ENCODE data around the gene KCND3. TPM values are rescaled to one million over a fixed set of nuclear protein-coding genes. Genes with fewer than 3 reads are reported as not detected.

KCND3 gene
- total RNA-seq, 1 donor from 2014 or later = 0.31 TPM

- Mint-ChIP-seq H3K9me3 (no peaks in the 10 kb centered on the region), H3K4me1 (no peaks in the 10 kb centered on the region), H3K27me3 (ENCODE audit: low read depth) (peaks cover 84% of the 10 kb centered on the region), H3K4me3 (no peak overlapping the region), H3K27ac (no peak overlapping the region), H3K36me3 (no peaks in the 10 kb centered on the region)
- TF ChIP-seq CTCF (IDR thresholded peaks at IDR 0.05; ENCODE audit: unreplicated experiment) = no peak
- no peak for DNase-seq (ENCODE audit: low spot score in 2 of 2, unreplicated experiment in 2 of 2)
These were observed 18.1 kb downstream of the KCND3 start for GRCh38 chr1:111971396-111971795.

GRCh38 chr1:111968511-111968910 lies 21.0 kb downstream of the KCND3 start:
- DNase-seq (ENCODE audit: low spot score in 2 of 2, unreplicated experiment in 2 of 2) = no peak
- Mint-ChIP-seq H3K27ac (no peak overlapping the region), H3K27me3 (ENCODE audit: low read depth) (peaks cover 85% of the 10 kb centered on the region), H3K4me3 (no peak overlapping the region), H3K4me1 (no peaks in the 10 kb centered on the region), H3K36me3 (no peaks in the 10 kb centered on the region), H3K9me3 (no peaks in the 10 kb centered on the region)
- no peak for TF ChIP-seq CTCF (IDR thresholded peaks at IDR 0.05; ENCODE audit: unreplicated experiment)

- peaks cover 83% of the 10 kb centered on the region for H3K27me3 Mint-ChIP-seq (ENCODE audit: low read depth)
- no peak overlapping the region for H3K27ac Mint-ChIP-seq
These were observed 21.6 kb downstream of the KCND3 start for GRCh38 chr1:111967886-111968285.

GRCh38 chr1:111967067-111967690 lies 22.3 kb downstream of the KCND3 start:
- H3K4me3 Mint-ChIP-seq = no peak overlapping the region
- no peaks in the 10 kb centered on the region for H3K36me3 Mint-ChIP-seq
- H3K9me3 Mint-ChIP-seq = no peaks in the 10 kb centered on the region
- TF ChIP-seq CTCF (IDR thresholded peaks at IDR 0.05; ENCODE audit: unreplicated experiment) = no peak
- DNase-seq (ENCODE audit: low spot score in 2 of 2, unreplicated experiment in 2 of 2) = no peak
- no peak overlapping the region for H3K27ac Mint-ChIP-seq
- peaks cover 84% of the 10 kb centered on the region for H3K27me3 Mint-ChIP-seq (ENCODE audit: low read depth)
- no peaks in the 10 kb centered on the region for H3K4me1 Mint-ChIP-seq

More at GRCh38 chr1:111967886-111968285, 21.6 kb downstream of the KCND3 start:
- TF ChIP-seq CTCF (IDR thresholded peaks at IDR 0.05; ENCODE audit: unreplicated experiment) = no peak
- H3K9me3 Mint-ChIP-seq = no peaks in the 10 kb centered on the region
- no peaks in the 10 kb centered on the region for H3K4me1 Mint-ChIP-seq
- H3K4me3 Mint-ChIP-seq = no peak overlapping the region
- H3K36me3 Mint-ChIP-seq = no peaks in the 10 kb centered on the region
- DNase-seq (ENCODE audit: low spot score in 2 of 2, unreplicated experiment in 2 of 2) = no peak

- no peak overlapping the region for H3K27ac Mint-ChIP-seq
- H3K4me1 Mint-ChIP-seq = no peaks in the 10 kb centered on the region
- no peak for DNase-seq (ENCODE audit: low spot score in 2 of 2, unreplicated experiment in 2 of 2)
- H3K9me3 Mint-ChIP-seq = no peaks in the 10 kb centered on the region
- H3K27me3 Mint-ChIP-seq (ENCODE audit: low read depth) = peaks cover 86% of the 10 kb centered on the region
- no peaks in the 10 kb centered on the region for H3K36me3 Mint-ChIP-seq
- TF ChIP-seq CTCF (IDR thresholded peaks at IDR 0.05; ENCODE audit: unreplicated experiment) = no peak
- no peak overlapping the region for H3K4me3 Mint-ChIP-seq
These were observed 23.6 kb downstream of the KCND3 start for GRCh38 chr1:111965781-111966443.
